ENCODE results near the gene KTI12.
A peak's percentile ranks its signal among the peaks of the same experiment; 100 is the strongest.
"Not testable (repeated sequence)": the region's sequence is repeated elsewhere in the genome, so short reads cannot be mapped to it uniquely, and the experiment has no call there.

KTI12 gene

GRCh38 chr1:52037909-52038308 lies 4.3 kb upstream of the KTI12 start:
- no peak for DNase-seq

- no peak for DNase-seq
These were observed 3.8 kb upstream of the KTI12 start for GRCh38 chr1:52037402-52037814.

- no peak for DNase-seq
These were observed 407 bp upstream of the KTI12 start for GRCh38 chr1:52034050-52034384.

GRCh38 chr1:52032785-52033131 lies 852 bp downstream of the KTI12 start:
- peak in 6 of 14 donors; percentile 3 to 39 (median 22) for DNase-seq

- no peak for DNase-seq
These were observed 1.4 kb downstream of the KTI12 start for GRCh38 chr1:52032124-52032784.

- DNase-seq: not testable (repeated sequence)
These were observed 4.8 kb downstream of the KTI12 start for GRCh38 chr1:52028839-52029238.

DNA sequence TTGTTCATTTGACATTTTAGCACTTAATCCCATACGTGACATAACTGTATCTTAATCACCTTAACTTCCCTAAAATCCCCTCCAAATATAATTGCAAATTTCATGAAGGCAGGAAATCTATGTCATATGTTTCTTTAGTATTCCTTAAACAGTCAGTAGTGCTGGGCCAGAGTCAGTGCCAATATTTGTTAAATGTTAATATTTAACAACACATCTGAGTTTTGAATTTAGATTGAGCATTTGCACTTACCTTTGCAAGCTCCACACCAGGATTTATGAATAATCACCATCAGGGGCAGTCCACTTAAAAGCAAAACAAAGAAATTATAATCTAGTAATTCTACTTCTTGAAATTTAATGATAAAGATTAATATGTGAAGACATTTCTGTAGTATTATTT lies 5.3 kb downstream of the KTI12 start:
- no peak for DNase-seq

GRCh38 chr1:52026278-52026677 lies 7.3 kb downstream of the KTI12 start:
- no peak for DNase-seq

DNA sequence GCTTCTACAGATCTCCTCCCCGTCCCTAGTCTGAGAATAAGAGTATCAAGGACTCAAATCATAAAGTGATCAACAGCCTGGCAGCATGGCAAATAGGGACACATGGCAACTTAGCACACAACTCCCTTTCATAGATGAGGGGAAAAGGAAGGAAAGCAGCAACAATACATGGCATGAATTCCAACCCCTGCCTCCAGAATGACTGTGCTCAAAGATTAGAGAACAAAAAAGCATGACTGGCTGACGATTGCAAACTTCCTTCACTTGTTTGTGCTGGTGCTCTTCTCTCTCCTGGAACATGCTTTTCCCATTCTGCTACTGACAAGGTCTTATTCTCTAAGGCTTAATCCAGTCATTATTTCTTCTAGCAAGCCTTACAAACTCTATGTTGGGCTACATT lies 11.5 kb downstream of the KTI12 start:
- DNase-seq: no peak

GRCh38 chr1:52008071-52008809 lies 25.4 kb downstream of the KTI12 start:
- DNase-seq: no peak

- DNase-seq: no peak
These were observed 26.2 kb downstream of the KTI12 start for GRCh38 chr1:52007215-52008002.

GRCh38 chr1:52006081-52006553 lies 27.5 kb downstream of the KTI12 start:
- DNase-seq: not testable (repeated sequence)

DNA sequence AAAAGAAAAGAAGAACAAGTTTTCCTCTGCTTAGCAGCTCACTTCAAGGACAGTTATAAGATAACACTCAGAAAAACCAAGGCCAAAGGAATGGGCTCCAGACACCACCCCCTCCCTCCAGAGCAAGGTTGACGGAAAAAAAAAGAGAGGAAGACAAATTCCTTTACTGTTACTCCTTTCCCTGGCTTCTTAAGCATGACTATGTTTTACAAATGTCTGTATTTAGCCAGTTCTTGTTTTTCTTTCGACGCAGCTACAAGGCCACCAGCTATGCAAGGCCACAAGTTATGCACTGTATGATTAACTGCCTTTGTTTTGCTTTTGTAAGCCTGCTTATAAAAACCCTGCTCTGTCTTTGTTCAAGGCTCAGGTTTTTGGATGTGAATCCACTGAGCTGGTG lies 28.1 kb downstream of the KTI12 start:
- DNase-seq: not testable (repeated sequence)

DNA sequence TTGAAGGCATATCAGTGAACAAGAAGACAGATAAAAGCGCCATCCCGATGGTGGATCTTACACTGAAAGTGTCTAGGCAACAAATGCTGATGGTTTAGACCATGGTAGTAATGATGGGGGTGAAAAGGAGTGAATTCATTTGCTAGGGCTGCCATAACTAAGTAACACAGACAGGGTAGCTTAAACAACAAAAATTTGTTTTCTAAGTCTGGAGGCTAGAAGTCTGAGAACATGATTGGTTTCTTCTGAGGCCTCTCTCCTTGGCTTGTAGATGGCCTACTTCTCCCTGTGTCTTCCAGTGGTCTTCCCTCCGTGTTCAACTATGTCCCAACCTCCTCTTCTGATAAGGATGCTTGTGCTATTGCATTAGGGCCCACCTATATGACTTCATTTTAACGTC lies 29.7 kb downstream of the KTI12 start:
- no peak for DNase-seq

DNA sequence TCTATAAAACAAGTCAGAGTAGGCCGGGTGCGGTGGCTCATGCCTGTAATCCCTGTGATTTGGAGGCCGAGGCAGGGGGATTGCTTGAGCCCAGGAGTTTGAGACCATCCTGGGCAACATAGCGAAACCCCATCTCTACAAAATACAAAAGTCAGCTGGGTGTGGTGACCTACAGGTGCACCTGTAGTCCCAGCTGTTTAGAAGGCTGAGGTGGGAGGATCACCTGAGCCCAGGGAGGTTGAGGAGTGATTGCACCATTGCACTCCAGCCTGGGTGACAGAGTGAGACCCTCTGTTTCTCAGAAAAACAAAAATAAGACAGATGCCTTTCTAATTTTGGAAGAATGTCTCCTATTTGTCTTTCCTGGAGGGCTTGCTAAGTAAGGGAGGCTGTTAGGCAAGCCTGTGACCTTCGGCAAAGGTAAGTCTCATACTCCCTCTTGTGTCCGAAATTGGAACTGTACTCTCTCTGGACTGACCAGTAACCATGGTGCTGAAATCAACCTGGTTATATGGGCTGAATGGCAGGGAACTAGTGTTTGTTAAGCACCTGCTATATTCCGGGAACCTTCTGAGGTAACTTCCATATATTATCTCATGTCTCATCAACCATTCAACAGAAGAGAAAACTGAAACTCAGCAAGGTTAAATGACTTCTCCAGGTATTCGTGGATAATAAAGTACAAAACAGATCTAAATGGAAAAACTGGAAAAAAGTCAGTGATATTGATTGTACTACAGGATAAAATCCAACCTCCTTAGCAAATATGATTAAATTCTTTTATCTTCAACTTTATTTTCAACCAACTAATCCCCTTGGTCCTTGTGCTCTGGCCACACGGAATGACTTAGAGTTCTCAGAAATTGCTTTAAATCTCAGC lies 31.3 kb downstream of the KTI12 start:
- DNase-seq: peak in 7 of 14 donors; percentile 0 to 24 (median 2)

DNA sequence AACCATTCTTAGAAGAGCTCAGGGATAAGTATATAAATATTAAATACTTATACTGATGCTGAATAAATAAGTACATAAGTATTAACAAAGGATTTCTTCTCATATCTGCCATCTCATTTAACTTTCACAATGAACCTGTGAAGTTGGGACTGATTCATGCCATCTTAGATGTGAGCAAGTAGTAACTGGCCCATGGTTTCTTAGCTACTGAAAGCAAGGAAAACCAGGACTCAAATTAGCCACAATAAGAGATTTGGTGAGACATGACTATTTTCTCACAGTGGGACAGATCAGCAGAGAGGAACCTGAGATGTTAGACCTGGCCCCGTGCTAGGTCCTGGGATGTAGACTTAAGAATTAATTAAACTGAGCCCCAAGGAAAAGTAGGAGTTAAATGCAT lies 34.9 kb downstream of the KTI12 start:
- DNase-seq: no peak

DNA sequence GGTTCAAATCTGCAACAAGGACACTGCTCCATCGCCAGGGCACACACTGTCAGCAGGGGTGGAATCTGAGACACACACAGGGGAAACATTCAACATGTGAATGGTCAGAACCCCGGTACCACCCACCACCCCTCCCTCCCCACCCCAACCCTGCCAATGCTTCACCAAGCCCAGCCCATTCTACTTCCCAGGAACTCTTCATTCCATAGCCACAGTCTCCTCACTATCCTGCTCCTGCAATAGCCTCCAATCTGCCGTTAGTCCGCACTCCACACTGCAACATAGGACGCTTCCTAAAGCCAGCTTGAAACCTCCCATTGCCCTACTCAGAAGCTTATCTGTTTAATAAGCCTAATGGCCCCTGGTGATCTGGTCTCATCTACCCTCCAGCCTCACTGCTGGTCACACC lies 35.6 kb downstream of the KTI12 start:
- no peak for DNase-seq

- peak in 1 of 14 donors; percentile 2 for DNase-seq
These were observed 43.1 kb downstream of the KTI12 start, which contains the start of gene RAB3B for GRCh38 chr1:51990478-51990965. RAB3B (minus strand) TSS chr1:51990700; CDS start chr1:51977117, 13,583 bp downstream.

DNA sequence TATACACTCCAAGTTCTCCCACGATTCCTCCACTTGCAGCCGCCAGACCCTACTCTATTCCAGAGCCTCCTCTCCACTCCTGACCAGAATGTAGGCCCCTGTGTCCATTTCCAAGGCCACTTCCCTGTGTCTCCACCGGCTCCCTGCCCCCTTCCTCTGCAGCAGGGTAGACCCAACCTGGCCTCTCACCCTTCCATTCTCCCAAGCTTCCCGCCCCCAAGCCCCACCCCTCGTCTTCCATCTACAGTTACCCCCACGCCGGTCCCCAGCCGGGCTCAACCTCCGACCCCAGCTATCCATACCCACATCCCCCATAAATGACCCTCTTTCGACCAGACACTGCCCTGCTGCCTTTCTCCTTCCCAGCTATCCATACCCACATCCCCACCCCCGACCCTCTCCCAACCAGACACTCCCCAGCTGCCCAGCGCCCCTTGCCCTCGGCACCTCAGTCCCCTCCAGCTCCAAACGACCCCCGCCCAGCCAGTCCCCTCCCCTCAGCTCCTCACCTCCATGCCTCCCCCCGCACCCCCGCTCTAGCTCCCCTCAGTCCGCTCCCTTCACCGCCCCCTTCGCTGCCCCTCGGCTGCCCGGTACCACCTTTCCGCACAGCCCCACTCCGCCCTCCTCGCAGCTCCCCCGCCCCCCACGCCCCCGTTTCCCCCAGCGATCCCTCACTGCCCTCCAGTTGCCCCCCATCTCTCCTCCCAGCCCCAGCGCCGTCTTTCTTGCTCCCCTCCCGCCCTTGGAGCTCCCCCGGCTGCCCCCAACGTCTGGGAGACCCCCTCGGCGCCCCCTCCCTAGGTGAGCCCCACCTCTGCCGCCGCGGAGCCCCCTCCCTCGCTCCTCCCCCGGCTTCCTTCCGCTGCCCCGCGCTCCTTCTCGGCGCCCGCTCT lies 43.8 kb downstream of the KTI12 start:
- no peak for DNase-seq

DNA sequence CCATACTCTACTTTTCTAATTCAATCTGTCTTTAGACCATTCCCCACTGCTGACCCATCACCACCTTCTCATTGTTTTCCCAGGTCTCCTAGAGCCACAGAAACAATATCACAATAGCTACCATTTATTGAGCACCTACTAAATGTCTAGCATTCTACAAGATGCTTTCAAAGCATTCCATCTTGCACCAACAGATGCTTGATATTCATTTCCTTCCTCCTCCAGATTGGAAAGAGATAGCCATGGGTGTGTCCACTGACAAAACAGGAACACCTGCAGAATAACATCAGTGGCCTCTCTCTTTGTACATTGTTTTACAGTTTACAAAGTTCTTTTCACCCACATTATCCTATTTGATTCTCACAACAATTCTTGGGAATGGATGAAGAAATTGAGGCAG lies 45.4 kb downstream of the KTI12 start:
- DNase-seq: no peak

- no peak for DNase-seq
These were observed 46.9 kb downstream of the KTI12 start for GRCh38 chr1:51986718-51987117.
